ENCODE results near the gene RGL2.
"Not testable (repeated sequence)": the region's sequence is repeated elsewhere in the genome, so short reads cannot be mapped to it uniquely, and the experiment has no call there.

The RGL2 gene

GRCh38 chr6:33272275-33273128 is 26.2 kb downstream of the RGL2 start:
- no peak for DNase-seq

DNA sequence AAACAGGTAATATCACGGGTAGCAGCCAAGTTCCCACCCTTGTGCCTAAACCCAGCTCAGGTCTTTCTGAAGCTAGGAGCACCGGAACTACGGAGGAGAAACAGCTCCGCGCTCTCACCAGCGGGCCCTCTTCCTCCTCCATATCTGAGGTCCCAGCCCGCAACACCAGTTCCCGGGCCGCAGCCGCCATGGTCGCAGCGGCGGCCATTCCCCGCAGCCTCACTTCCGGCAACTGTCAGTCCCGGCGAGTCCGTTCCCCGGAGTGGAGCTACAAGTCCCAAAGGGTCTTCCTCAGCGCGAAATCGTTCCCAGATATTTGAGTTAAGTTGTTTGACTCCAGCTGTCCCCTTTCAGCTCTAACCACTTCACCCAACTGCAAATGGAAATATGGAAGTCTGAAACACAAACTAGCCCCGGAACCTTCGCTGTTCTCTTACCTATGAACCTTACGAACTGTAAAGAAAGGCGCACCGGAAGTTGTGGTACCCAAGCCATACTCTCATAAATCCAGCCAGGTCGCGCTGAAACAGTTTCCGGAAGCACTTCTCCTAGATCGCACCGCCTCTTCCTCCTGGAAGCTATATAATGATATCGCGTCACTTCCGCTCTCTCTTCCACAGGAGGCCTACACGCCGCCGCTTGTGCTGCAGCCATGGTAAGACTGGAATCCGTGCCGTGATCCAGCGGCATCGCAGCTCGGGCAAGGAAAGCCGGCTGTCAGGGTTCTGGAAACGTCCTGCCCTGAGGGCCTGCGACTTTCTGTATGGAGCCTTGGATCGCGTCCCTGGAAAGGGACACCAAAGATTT is 27.1 kb downstream of the RGL2 start, which contains the start of the genes RPS18 and VPS52:
TSS of gene RPS18 (plus strand) at position 608 of the 807 bp plus-strand sequence. CDS start at position 653, 45 bp downstream.
TSS of gene VPS52 (minus strand) at position 409 of the 807 bp plus-strand sequence. CDS start at position 208, 201 bp downstream.
- peak; percentile 99 for DNase-seq

DNA sequence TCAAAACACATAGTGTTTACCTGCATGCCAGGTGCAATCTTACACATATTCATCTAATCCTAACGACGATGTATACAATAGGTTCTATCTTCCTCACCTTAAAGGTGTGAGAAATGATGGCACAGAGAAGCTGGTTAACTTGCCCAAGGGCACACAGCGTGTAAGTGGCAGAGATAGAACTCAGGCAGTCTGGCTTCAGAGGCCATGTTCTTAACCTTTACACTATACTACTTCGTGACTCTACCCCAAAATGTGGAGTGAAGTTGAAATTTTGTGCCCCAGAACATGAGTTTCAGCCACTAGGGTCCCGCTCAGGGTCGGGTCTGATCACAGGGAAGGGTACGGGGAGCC is 27.6 kb downstream of the RGL2 start:
- no peak for DNase-seq

DNA sequence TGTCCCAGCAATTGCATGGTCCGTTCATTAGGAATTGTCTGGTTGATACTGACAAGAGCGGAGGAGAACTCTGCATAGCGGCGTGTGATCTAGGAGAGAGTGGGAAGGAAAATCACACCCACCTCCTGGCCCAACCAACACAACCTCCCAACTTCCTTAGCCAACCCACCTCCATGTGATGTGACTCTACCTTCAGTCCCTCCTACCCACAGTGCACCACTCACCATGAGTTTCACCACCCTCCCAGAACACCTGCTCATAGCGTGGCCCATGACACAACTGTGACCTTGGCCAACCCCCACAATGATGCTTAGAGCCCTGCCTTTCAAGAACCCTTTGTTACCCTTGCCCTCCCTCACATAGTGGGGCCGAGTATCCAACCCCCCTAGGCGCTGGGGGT is 34.7 kb downstream of the RGL2 start:
- no peak for DNase-seq

GRCh38 chr6:33262490-33262889 is 36.3 kb downstream of the RGL2 start:
- DNase-seq: not testable (repeated sequence)

GRCh38 chr6:33259032-33259431 is 39.7 kb downstream of the RGL2 start:
- DNase-seq: no peak

DNA sequence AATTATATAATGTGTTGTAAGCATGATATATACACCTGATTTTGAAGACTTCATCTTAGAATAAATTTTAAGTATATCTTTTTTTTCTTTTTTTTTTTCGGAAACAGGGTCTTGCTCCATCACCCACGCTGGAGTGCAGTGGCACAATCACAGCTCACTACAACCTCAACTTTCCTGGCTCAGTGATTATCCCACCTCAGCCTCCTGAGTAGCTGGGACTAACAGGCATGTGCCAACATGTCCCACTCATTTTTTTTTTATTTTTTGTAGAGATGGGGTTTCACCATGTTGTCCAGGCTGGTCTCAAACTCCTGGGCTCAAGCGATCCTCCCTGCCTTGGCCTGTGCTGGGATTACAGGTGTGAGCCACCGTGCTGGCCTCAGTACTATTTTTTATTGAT is 44.2 kb downstream of the RGL2 start:
- no peak for DNase-seq

- DNase-seq: peak; percentile 80
Observed at GRCh38 chr6:33252759-33253158, 46.0 kb downstream of the RGL2 start.

DNA sequence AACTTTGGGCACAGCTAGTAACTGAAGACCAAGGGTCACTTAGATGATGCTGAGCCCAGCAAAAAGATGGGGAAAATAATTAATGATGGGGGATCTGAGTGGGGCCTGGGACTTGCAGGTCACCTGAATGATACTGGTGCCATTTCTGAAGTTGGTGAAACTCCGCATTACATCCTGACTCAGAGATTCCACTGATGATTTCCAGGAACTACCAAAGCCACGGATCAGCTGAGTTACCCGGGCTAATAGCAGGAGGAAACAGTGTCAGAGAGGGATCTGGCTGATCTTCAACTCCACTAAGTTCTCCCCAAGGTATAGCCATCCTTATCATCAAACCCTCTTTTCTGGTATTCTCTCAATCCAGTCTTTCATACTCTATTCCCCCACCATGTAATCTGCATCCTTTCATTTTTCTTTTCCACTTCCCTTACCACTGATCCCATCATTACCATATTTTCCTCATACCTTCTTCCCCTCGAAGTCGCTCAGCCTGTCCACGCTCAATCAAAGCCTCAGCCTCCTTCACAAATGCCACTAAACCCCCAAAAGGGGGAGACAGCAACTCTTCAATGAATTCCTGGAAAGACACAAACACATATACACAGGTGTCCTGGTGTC is 47.2 kb downstream of the RGL2 start:
- DNase-seq: peak; percentile 35

DNA sequence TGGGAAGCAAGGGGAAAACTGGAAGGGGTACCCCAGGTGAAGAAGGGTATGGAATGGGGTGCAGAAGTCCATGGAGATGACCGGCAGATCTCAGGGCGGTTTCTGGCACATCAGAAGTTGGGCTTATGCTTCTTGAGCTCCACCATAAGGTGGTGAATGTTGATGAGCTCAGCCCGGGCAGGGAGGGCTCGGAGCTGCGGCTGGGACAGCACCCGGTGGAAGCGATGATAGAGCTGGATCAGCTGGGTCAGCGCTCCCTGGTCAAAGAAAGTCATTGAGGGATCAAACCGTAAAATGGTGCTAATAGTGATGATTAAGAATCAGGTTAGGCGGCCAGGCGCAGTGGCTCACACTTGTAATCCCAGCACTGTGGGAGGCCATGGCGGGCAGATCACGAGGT is 48.0 kb downstream of the RGL2 start:
- DNase-seq: no peak

DNA sequence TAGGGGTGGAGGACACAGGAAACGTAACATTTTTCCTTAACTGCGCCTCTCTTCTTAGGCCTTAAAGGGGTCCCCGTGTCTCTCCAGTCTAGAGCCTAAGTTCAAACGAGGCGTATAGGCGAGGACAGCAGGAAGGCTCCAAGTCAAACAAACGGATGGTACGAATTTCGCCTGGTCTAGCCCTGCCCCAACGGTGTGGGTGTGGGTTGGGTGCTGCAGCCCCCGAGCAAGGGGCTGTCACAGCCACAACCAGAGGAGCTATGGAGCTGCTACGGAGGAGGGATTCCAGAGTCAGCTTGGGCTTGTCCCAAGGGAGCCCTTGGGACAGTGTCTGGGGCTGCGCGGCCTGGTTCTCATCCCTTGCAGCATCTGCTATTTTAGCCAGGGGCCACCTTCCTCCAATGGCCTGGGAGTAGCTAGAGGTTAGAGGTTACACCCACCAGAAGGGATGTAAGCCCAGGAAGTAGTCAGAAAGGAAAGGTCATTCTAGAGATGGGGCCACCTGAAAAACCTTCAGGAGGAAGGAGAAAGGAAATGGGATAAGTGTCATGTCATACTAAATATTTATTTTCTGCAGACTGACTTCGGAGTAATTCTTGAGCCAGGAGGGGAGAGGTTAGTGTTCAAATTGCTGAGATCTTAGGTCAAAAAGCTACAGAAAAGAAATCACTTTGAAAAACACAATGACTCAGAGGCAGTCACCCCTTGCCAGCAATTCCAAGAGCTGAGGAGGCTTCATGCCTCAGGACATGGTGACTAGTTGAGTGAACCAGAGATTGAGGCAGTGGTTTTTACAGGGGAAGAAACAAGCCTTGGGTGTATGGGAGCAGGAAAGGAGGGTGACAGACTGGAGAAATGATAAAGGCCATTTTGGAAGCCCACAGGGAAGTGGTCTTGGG is 48.8 kb downstream of the RGL2 start:
- peak; percentile 77 for DNase-seq

DNA sequence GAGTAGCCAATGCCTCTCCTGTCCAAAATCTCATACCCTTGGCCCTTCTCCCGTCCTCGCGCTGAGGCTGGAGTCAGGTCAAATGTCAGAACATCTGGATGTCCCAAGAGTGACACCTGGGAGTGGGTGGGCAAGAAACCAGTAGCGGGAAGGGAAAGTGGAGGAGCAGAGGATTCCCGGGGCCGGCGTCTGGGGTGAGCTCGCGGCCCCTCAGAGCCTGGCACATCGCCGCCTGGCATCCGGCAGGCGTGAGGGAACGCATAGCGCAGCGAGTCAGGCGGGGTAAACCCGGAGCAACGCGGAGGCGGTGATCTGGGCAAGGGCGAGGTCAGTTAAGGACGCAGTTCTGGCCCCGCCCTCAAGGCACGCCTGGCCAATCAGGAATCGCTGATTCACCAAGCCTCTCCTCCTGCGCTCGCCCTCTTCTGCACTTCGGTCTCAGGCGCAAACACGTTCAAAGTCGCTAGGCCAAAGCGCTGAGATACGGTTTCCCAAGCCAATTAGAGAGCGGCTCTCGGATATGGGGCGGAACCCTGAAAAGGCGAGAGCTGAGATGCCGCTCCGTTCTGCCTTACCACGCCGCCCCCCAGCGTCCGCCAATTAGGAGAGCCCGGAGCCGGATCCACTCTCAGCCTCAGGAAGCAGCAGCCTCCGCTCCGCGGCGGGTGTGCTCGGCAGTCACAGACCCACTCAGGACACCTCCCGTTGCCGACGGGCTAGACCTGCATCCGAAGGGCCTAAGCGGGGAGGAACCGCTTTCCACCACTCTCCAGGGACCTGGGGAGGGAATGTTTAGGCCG is 49.6 kb downstream of the RGL2 start:
- DNase-seq: peak; percentile 99

DNA sequence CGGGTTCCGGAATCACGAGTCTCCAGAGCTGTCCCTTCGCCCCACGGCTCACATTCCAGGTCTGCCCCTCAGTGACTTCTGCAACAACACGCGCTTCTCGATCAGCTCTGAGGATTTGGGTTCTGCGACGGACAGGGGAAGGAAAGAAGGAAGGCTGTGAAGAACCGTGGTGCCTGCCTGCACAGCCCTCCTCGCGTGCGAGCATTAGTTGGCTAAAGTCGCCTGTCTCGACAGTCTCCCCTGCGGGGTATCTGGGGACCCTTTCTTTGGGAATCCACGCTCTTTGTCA is 50.2 kb downstream of the RGL2 start:
- DNase-seq: peak; percentile 50

GRCh38 chr6:33247977-33248642 is 50.6 kb downstream of the RGL2 start:
- DNase-seq: peak; percentile 84

GRCh38 chr6:33243476-33243875 is 55.3 kb downstream of the RGL2 start:
- no peak for DNase-seq

GRCh38 chr6:33241968-33242367 is 56.8 kb downstream of the RGL2 start:
- DNase-seq: no peak

Measured in fibroblast of skin of right quadriceps (primary cell).